A549 (cell line): Measurements from ENCODE around the gene FUBP1. TPM values are rescaled to one million over a fixed set of nuclear protein-coding genes. Genes with fewer than 3 reads are reported as not detected.

ENCODE experiments used
- ATAC-seq, 2 experiments: fragments of 200-7000 bp in 1 of 2; fragments of >200 bp in 1 of 2; cut with Nextera tagmentation in 1 of 2; cut with Tn5 transposase in 1 of 2; 3 replicates each; pipeline versions ENCODE4 v1.8.0 to v1.9.1; 2018 to 2020; ENCODE audit warnings: mild to moderate bottlenecking in 1 of 2, moderate library complexity in 1 of 2
- CTCF ChIA-PET: fragments of 300-600 bp; sonication (Branson Sonifier 250); formaldehyde crosslinking; extraction: SDS; loops from one replicate; lab custom pipeline; 2021; ENCODE audit warnings: antibody characterized with exemption, inconsistent platforms; lab: Yijun Ruan, JAX
- POLR2A ChIA-PET: fragments of 350-600 bp; formaldehyde crosslinking; extraction: SDS; loops from one replicate; lab custom pipeline; 2021; ENCODE audit warnings: antibody characterized with exemption, inconsistent platforms; lab: Yijun Ruan, JAX
- DNase-seq, 2 experiments: peaks; one replicate each; pipeline versions ENCODE4 v3.0.0 to v3.0.0-alpha.2; 2011 to 2016; ENCODE audit warnings: low read depth in 1 of 2, low spot score in 1 of 2
- FAIRE-seq: peaks from 2 replicates; lab custom pipeline; 2011; peaks lifted over from hg19 to GRCh38; lab: Jason Lieb, UNC
- H3K27ac ChIP-seq, 2 experiments: fragments of >200 bp; sonication (Bioruptor Twin); formaldehyde crosslinking; 3 replicates each; pipeline ENCODE4 v1.5.1; 2016 to 2017
- H3K4me1 ChIP-seq: fragments of >200 bp; sonication (Bioruptor Twin); formaldehyde crosslinking; 3 replicates; pipeline ENCODE4 v1.6.1; 2016
- H3K4me2 ChIP-seq: fragments of >200 bp; sonication (Bioruptor Twin); formaldehyde crosslinking; 3 replicates; pipeline ENCODE4 v1.6.1; 2016
- H3K4me3 ChIP-seq: fragments of >200 bp; sonication (Bioruptor Twin); formaldehyde crosslinking; 3 replicates; pipeline ENCODE4 v1.5.1; 2016
- H3K9me3 ChIP-seq: fragments of >200 bp; sonication (Bioruptor Twin); formaldehyde crosslinking; 3 replicates; pipeline ENCODE4 v1.6.1; 2016
- BCL3 ChIP-seq: fragments of >200 bp; sonication (Bioruptor Twin); formaldehyde crosslinking; IDR thresholded peaks from 3 replicates; pipeline ENCODE4 v1.6.1; 2016
- CBX2 ChIP-seq: fragments of 200-600 bp; sonication (generic); IDR thresholded peaks from 2 replicates; pipeline ENCODE4 v1.6.1; 2016; ENCODE audit warnings: low read depth, mild to moderate bottlenecking, borderline replicate concordance
- CBX8 ChIP-seq: fragments of 200-600 bp; sonication (generic); IDR thresholded peaks from 2 replicates; pipeline ENCODE4 v1.6.1; 2016
- CHD2 ChIP-seq: fragments of 150-350 bp; IDR thresholded peaks from 2 replicates; pipeline ENCODE4 v1.6.1; 2014; ENCODE audit warnings: low read length; ENCODE audit not compliant: partially characterized antibody
- EHF ChIP-seq: fragments of 250-450 bp; sonication (Bioruptor Pico); IDR thresholded peaks from 2 replicates; pipeline ENCODE4 v1.5.0; 2020; ENCODE audit warnings: mild to moderate bottlenecking
- EHMT2 ChIP-seq: fragments of 200-600 bp; sonication (generic); IDR thresholded peaks from 2 replicates; pipeline ENCODE4 v1.6.1; 2016; ENCODE audit warnings: antibody characterized with exemption, low read depth, mild to moderate bottlenecking, moderate library complexity
- EP300 ChIP-seq, 2 experiments: fragments of >200 bp; sonication (Bioruptor Twin); formaldehyde crosslinking; IDR thresholded peaks; 2 replicates in 1 of 2; 3 replicates in 1 of 2; pipeline ENCODE4 v1.6.1; 2016 to 2017
- ESRRA ChIP-seq: fragments of 150-350 bp; IDR thresholded peaks from 2 replicates; pipeline ENCODE4 v1.6.1; 2014; ENCODE audit warnings: mild to moderate bottlenecking, low read length, borderline replicate concordance
- FOSL2 ChIP-seq, 2 experiments: fragments of 450-650 bp in 1 of 2; fragments of >200 bp in 1 of 2; sonication (Bioruptor Twin) in 1 of 2; formaldehyde crosslinking; IDR thresholded peaks; 2 replicates each; pipeline versions ENCODE4 v1.5.0 to v1.6.1; 2016 to 2020; ENCODE audit warnings: mild to moderate bottlenecking in 1 of 2, moderate library complexity in 1 of 2
- HEYL ChIP-seq: fragments of 250-450 bp; sonication (Bioruptor Pico); IDR thresholded peaks from 2 replicates; pipeline ENCODE4 v1.8.0; 2021; ENCODE audit warnings: mild to moderate bottlenecking, moderate library complexity
- HOXB13 ChIP-seq: fragments of 250-450 bp; sonication (Bioruptor Pico); IDR thresholded peaks from 2 replicates; pipeline ENCODE4 v1.5.0; 2020; ENCODE audit warnings: low read depth, mild to moderate bottlenecking, moderate library complexity
- HOXB5 ChIP-seq: fragments of 250-450 bp; sonication (Bioruptor Pico); IDR thresholded peaks from 2 replicates; pipeline ENCODE4 v1.5.0; 2020; ENCODE audit warnings: mild to moderate bottlenecking, moderate library complexity
- KDM5A ChIP-seq: fragments of 200-600 bp; sonication (generic); IDR thresholded peaks from 2 replicates; pipeline ENCODE4 v1.6.1; 2016; ENCODE audit warnings: antibody characterized with exemption, mild to moderate bottlenecking
- NR3C1 ChIP-seq: fragments of >200 bp; sonication (Bioruptor Twin); formaldehyde crosslinking; IDR thresholded peaks from 3 replicates; pipeline ENCODE4 v1.6.1; 2017
- POLR2AphosphoS2 ChIP-seq: conservative IDR thresholded peaks from 2 replicates; pipeline ENCODE4 v1.6.1; 2012; ENCODE audit warnings: low read length, improper control_type of control experiment, inconsistent platforms
- RCOR1 ChIP-seq: fragments of 150-350 bp; IDR thresholded peaks from 2 replicates; pipeline ENCODE4 v1.6.1; 2014; ENCODE audit warnings: antibody characterized with exemption, low read length, low read depth
- REST ChIP-seq: fragments of 200-600 bp; sonication (generic); IDR thresholded peaks from 2 replicates; pipeline ENCODE4 v1.6.1; 2016; ENCODE audit warnings: antibody characterized with exemption, mild to moderate bottlenecking, moderate library complexity
- RFX5 ChIP-seq: fragments of 450-650 bp; IDR thresholded peaks from 2 replicates; pipeline ENCODE4 v1.7.1; 2014; ENCODE audit warnings: antibody characterized with exemption, mild to moderate bottlenecking, moderate library complexity
- RNF2 ChIP-seq: fragments of 200-600 bp; sonication (generic); IDR thresholded peaks from 2 replicates; pipeline ENCODE4 v1.6.1; 2016; ENCODE audit warnings: low read depth, mild to moderate bottlenecking, antibody characterized with exemption, moderate library complexity, borderline replicate concordance
- TP53 ChIP-seq: fragments of 250-450 bp; sonication (Bioruptor Pico); IDR thresholded peaks from 2 replicates; pipeline ENCODE4 v1.5.0; 2021; ENCODE audit warnings: mild to moderate bottlenecking, moderate library complexity
- USF2 ChIP-seq: fragments of 450-650 bp; IDR thresholded peaks from 2 replicates; pipeline ENCODE4 v1.6.1; 2014; ENCODE audit warnings: antibody characterized with exemption
- ZNF302 ChIP-seq: fragments of 250-450 bp; sonication (Bioruptor Pico); IDR thresholded peaks from 2 replicates; pipeline ENCODE4 v1.9.0; 2021; ENCODE audit warnings: inconsistent platforms, mild to moderate bottlenecking, moderate library complexity
- ZSCAN20 ChIP-seq: fragments of 250-450 bp; sonication (Bioruptor Pico); IDR thresholded peaks from 2 replicates; pipeline ENCODE4 v1.8.0; 2022; ENCODE audit warnings: mild to moderate bottlenecking, moderate library complexity
- WGBS: methylation state at CpG from one replicate; pipeline ENCODE4 v1.1.6; 2017; ENCODE audit errors: missing lambda C conversion rate; 5-methylcytosine and 5-hydroxymethylcytosine counted together
- polyA plus RNA-seq, 4 experiments: library from polyadenylated mRNA; depleted of rRNA in 3 of 4; stranded (reverse); fragments of >200 nt; fragmentation: RNase III in 1 of 4; extraction: RNeasy Plus Mini Kit Qiagen cat#74134 plus additional on column Dnase treatment in 1 of 4; gene quantifications; 2 replicates in 3 of 4; 3 replicates in 1 of 4; pipeline ENCODE4 v1.2.3, GENCODE V29; 2011 to 2017

FUBP1 gene
- polyA plus RNA-seq, 2 of the 4 experiments (the other 2 are of a cell fraction): 128 to 183 TPM

GRCh38 chr1:77970192-77970591 is 8.7 kb downstream of the FUBP1 start:
- Histone ChIP-seq H3K4me2 (no peak overlapping the region), H3K4me1 (peaks cover 36% of the 10 kb centered on the region), H3K27ac (no peak overlapping the region), H3K9me3 (no peaks in the 10 kb centered on the region), H3K4me3 (no peak overlapping the region)
- CTCF ChIA-PET: no interaction called here
- FAIRE-seq (no peak), ATAC-seq (no peak), DNase-seq (no peak)
- TF ChIP-seq REST (no peak), ZSCAN20 (CRISPR knock-in tag) (no peak), FOSL2 (IDR thresholded peaks at IDR 0.05) (no peak), FOSL2 (CRISPR knock-in tag; IDR thresholded peaks at IDR 0.05) (no peak), USF2 (no peak), EHMT2 (no peak), EP300 (IDR thresholded peaks at IDR 0.05) (no peak), NR3C1 (no peak), RFX5 (no peak), HOXB13 (CRISPR knock-in tag) (no peak), HOXB5 (CRISPR knock-in tag) (no peak), CBX8 (no peak)
- TF ChIP-seq, all 56 proteins: peak for 0
- 70% methylated on average over 1 of the region's 1 CpG for WGBS
- POLR2A ChIA-PET: no interaction called here

- DNase-seq (no peak), FAIRE-seq (no peak), ATAC-seq (no peak)
- ChIA-PET POLR2A (no interaction called here), CTCF (interaction anchor here (0.8 to 1.3 kb wide), 2 partner anchors 9 to 148 kb away, joined by 3 to 4 read pairs; no protein-coding TSS in a partner anchor)
- Histone ChIP-seq H3K9me3 (no peaks in the 10 kb centered on the region), H3K4me3 (no peak overlapping the region), H3K4me1 (peaks cover 40% of the 10 kb centered on the region), H3K27ac (no peak overlapping the region), H3K4me2 (no peak overlapping the region)
- WGBS: 74% methylated on average over 3 of the region's 3 CpGs
- no peak for TF ChIP-seq TP53 (CRISPR knock-in tag)
- TF ChIP-seq CHD2: no peak
- TF ChIP-seq RNF2: no peak
- TF ChIP-seq RFX5: no peak
These were observed 12.6 kb downstream of the FUBP1 start for GRCh38 chr1:77966291-77966690.

- no peak overlapping the region for H3K4me3 ChIP-seq
- no peaks in the 10 kb centered on the region for H3K9me3 ChIP-seq
- WGBS: 68% methylated on average over 2 of the region's 2 CpGs
- ChIA-PET CTCF (no interaction called here), POLR2A (no interaction called here)
- H3K27ac ChIP-seq: no peak overlapping the region
- H3K4me2 ChIP-seq: no peak overlapping the region
- DNase-seq: no peak
- TF ChIP-seq BCL3 (no peak), RFX5 (no peak), ZNF302 (CRISPR knock-in tag) (no peak), EHF (CRISPR knock-in tag) (no peak), EHMT2 (no peak), KDM5A (no peak), HOXB5 (CRISPR knock-in tag) (no peak), CBX2 (no peak), HEYL (CRISPR knock-in tag) (no peak), CBX8 (no peak), POLR2AphosphoS2 (no peak), RNF2 (no peak), REST (no peak), NR3C1 (no peak), RCOR1 (no peak), ESRRA (no peak)
- peaks cover 27% of the 10 kb centered on the region for H3K4me1 ChIP-seq
- ATAC-seq: no peak
- no peak for FAIRE-seq
These were observed 17.5 kb downstream of the FUBP1 start for GRCh38 chr1:77961392-77961791.
